OCI-LY7 (cell line): Measurements from ENCODE around the gene OTOF.

Experiments
- CTCF ChIP-seq: fragments of 200-600 bp; sonication (generic); conservative IDR thresholded peaks from 2 replicates; pipeline ENCODE4 v1.5.1; 2014; ENCODE audit warnings: mild to moderate bottlenecking, antibody characterized with exemption, low read length, moderate library complexity, mixed read lengths
- EZH2phosphoT487 ChIP-seq: fragments of 200-600 bp; sonication (generic); IDR thresholded peaks from 2 replicates; pipeline ENCODE4 v1.6.1; 2018; ENCODE audit warnings: low read depth, borderline replicate concordance, mild to moderate bottlenecking, mixed run types, antibody characterized with exemption, low read length, moderate library complexity, mixed read lengths

DNA sequence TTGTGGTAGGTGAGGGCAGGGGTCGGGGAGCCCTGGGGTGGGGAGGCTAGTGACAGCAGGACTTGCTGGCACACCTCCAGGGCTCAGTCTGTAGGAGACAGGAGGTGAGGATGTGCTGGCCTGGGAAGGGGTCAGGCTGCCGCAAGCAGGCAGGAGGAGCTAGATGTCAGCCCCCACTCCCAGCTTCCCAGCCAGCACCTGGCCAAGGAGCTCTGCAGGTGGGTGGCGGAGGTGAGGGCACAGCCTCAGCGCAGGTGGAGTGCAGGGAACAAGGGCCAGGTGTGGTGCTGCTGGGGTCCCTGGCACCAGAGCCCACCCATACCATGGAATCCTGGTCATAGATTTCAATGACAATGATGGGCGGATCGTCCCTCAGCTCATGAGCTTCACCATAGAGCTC is 2.9 kb downstream of the OTOF start:
- TF ChIP-seq CTCF (no peak), EZH2phosphoT487 (no peak)
